ENCODE measurements around the gene EEF2K.

Gene EEF2K

GRCh38 chr16:22320572-22321339, 114.7 kb downstream of the EEF2K start:
- no peak for DNase-seq

GRCh38 chr16:22321340-22322001, 115.4 kb downstream of the EEF2K start:
- peak; percentile 61 to 66 for DNase-seq

GRCh38 chr16:22322021-22322471, 116.0 kb downstream of the EEF2K start:
- no peak for DNase-seq

GRCh38 chr16:22322741-22323140, 116.7 kb downstream of the EEF2K start:
- DNase-seq: no peak

- no peak for DNase-seq
These were observed 117.3 kb downstream of the EEF2K start for GRCh38 chr16:22323173-22323958.

- no peak for DNase-seq
These were observed 118.1 kb downstream of the EEF2K start for GRCh38 chr16:22323959-22324786.

GRCh38 chr16:22324787-22325597, 118.9 kb downstream of the EEF2K start:
- DNase-seq: no peak

- no peak for DNase-seq
These were observed 119.7 kb downstream of the EEF2K start for GRCh38 chr16:22325598-22326368.

- DNase-seq: no peak
These were observed 120.2 kb downstream of the EEF2K start for GRCh38 chr16:22326369-22326652.

- DNase-seq: no peak
These were observed 120.8 kb downstream of the EEF2K start for GRCh38 chr16:22326771-22327445.

- DNase-seq: no peak
These were observed 121.3 kb downstream of the EEF2K start for GRCh38 chr16:22327446-22327775.

GRCh38 chr16:22328081-22328725, 122.1 kb downstream of the EEF2K start:
- no peak for DNase-seq

GRCh38 chr16:22329199-22329695, 123.2 kb downstream of the EEF2K start:
- no peak for DNase-seq

- no peak for DNase-seq
These were observed 124.2 kb downstream of the EEF2K start for GRCh38 chr16:22330326-22330725.

- no peak for DNase-seq
These were observed 127.4 kb downstream of the EEF2K start for GRCh38 chr16:22333457-22333994.

- DNase-seq: no peak
These were observed 129.7 kb downstream of the EEF2K start for GRCh38 chr16:22335668-22336246.

GRCh38 chr16:22336581-22336980, 130.5 kb downstream of the EEF2K start:
- no peak for DNase-seq

GRCh38 chr16:22337045-22337444, 131.0 kb downstream of the EEF2K start:
- DNase-seq: no peak

Data from stimulated activated CD4-positive, alpha-beta T cell treated with anti-CD3 and anti-CD28 coated beads, Interleukin-2, amount 100 ng/mL, for 48 hours (primary cell).